DOHH2 (cell line): ENCODE data around the gene SIK3.

Experiments used
- CTCF ChIP-seq: fragments of 200-600 bp; sonication (generic); IDR thresholded peaks from one replicate; pipeline ENCODE4 v1.5.1; 2014; ENCODE audit warnings: antibody characterized with exemption, mild to moderate bottlenecking, low read depth, low read length; ENCODE audit not compliant: poor library complexity, severe bottlenecking
- EZH2phosphoT487 ChIP-seq: fragments of 200-600 bp; sonication (generic); IDR thresholded peaks from 2 replicates; pipeline ENCODE4 v1.6.1; 2017; ENCODE audit warnings: borderline replicate concordance, mild to moderate bottlenecking, antibody characterized with exemption, low read length, moderate library complexity, mixed read lengths

GRCh38 chr11:117091753-117092477, 6.3 kb downstream of the SIK3 start:
- TF ChIP-seq CTCF (no peak), EZH2phosphoT487 (no peak)
